ENCODE measurements around the gene SYNDIG1.

SYNDIG1 gene

DNA sequence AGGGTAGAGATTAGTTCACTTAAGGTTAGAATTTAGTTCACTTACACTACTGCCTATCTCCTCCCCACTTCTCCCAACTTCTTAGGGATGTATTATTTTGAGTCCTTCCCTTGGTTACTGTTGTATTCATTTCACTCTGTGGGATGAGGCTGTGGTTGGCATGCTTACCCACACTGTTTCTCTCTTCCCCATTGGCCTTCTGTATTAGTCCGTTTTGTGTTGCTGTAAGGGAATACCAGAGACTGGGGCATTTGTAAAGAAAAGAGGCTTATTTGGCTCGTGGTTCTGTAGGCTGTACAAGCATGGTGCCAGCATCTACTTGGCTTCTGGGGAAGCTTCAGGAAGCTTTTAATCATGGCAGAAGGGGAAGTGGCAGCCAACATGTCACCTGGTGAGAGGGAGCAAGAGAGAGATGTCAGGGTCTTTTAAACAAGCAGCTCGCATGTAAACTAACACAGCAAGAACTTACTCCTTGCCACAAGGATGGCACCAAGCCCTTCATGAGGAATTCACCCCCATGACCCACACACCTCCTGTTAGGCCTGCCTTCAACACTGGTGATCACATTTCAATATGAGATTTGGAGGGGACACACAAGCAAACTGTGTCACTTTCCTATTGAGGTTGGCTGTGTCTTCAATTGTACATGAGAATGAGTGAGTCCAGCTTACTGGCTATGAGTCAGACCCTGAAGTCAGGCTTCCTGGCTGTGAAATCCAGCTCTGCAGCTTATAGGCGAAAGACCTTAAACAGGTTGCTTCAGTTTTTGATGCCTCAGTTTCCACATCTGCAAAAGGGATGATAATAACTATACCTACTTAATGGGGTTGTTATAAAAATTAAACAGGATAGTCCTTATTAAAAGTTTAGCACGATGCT, 53.3 kb downstream of the SYNDIG1 start:
- DNase-seq (ENCODE audit: low spot score) = no peak

DNA sequence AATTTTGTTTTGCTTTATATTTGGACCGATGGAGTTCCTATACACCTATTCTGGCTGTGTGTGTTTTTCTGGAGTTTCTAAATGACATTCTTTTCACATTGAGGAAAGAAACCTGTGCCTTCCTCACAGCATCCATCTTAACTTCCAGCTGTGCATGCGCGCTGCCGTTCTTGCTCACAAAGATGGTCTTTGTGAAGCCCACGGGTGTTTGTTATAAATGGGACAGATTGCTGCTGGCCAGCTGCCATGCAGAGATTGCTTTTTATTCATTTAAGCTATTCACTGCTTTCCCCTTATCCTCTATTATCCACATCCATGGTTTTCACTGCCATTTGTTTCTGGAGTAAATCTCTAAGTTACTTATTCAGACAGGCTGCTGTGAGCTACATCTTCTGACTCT, 54.2 kb downstream of the SYNDIG1 start:
- DNase-seq (ENCODE audit: low spot score) = no peak

DNA sequence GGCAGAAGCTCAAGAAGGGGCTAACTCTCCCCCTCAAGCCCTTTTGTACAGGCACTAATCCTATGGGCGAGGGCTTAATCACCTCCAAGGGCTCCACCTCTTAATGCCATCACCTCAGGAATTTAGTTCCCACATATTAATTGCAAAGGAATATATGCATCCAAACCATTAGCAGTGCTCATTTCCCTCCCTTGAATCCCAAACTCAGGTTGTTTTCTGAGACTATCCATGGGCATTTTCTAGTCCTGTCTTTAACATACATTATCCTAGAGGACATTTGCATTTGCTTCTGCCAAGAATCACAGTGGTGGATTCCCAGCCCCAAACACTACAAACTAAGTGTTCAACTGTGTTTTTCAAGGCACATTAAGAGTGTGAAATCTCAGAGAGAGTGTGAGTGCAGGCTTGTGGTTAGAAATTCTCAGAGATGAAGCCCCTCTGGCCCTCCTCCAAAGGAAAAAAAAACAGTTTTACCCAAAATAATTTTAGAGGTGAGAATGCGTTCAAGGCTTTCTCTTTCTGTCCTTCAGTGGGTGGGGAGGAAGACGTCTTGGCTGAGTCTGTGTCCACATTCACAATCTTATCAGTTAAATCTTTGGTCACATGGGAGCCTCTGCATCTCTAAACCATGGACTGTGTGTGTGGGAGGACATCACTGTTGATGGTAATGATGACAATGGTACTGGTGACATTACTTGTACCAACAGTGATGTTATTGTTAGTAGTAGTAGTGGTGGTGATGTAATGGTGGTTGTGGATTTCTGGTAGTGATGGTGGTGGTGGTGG, 59.3 kb downstream of the SYNDIG1 start:
- DNase-seq (ENCODE audit: low spot score) = no peak

DNA sequence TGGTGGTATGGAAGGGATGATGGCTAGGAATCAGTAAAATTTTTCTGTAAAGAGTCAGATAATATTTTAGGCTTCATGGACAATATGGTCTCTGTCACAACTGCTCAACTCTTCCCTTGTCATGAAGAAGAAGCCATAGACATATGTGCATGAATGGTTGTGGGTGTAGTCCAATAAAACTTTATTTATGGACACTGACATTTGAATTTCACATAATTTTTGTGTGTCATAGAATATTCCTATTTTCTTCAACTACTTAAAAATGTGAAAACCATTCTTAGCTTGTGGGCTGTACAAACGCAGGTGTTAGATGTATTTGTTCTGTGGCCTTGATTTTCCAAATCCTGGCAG, 59.9 kb downstream of the SYNDIG1 start:
- DNase-seq (ENCODE audit: low spot score) = no peak

DNA sequence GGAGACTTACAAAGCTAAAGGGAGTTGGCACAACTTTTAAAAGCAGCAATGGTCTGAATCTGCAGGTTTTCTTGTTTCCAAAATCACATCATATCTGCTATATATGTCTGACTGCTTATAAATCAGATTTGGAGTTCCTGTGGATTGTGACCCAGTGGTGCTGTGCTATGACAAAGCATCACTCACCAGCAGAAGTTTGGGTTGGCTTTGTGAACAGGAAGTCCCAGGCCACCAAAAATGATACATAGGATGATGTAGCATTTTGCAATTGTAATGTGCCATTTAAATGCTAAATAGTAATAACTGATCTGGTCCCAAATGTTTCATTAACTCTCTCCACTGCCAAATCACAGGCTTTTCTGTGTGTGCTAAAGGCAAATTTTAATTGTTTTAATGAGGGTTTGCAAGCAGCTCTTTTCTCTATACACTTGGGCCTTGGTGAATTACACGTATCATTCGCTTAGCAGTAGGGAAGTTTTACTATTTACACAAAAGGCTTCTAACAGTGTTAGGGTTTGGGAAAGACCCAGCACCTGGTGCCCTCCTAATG, 60.8 kb downstream of the SYNDIG1 start:
- no peak for DNase-seq (ENCODE audit: low spot score)

DNA sequence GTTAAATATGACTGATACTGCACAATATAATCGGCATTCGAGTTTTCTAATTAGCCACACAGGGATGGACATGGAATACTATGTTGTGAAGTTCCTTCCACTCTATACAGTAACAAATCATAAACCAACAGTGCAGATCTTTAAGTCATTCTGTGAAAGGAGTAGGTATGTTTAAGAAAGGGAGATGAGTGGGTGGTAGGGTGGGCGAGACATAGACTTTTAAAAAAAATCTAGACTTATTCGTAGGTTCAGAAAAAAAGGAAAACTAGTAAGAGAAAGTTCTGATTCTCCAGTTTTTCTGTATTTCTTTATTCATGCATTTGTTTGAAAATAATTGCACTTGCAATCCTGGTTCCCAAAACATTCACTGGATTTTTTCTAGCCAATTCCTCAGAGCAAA, 61.8 kb downstream of the SYNDIG1 start:
- no peak for DNase-seq (ENCODE audit: low spot score)

DNA sequence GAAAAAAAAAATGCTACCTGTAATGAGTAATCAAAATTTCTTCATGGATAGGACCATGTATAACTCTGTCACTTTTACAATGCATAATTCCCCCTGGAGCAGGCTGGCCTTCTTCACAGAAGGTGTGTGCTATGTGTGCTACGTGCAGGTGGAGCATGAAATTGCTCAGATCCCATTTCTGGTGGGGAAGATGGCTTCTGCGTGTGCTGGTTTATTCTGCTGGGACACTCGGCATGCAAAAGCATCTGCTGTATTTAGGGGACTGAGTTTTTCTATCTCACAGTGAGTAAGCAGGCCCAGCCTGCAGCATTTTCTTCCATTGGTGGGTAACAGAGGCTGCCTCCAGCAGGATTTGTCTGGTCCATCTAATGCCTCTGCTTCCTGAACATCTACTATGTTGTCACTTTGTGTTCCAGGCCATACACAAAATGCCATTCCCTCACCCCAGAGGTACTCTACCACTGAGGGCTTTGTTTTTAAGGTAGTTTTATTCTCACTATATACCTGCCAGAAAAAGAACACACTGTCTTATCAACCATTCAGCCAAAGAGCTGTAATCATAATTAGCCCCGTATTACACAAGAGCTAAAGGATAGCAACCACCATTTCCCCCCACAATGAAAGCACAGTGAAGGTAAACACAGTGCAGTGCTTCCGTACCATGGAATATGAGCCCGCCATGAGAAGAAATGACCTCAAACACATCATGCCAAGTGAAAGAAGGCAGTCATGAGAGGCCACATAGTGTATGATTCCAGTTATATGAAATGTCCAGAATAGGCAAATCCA, 62.4 kb downstream of the SYNDIG1 start:
- DNase-seq (ENCODE audit: low spot score) = no peak

DNA sequence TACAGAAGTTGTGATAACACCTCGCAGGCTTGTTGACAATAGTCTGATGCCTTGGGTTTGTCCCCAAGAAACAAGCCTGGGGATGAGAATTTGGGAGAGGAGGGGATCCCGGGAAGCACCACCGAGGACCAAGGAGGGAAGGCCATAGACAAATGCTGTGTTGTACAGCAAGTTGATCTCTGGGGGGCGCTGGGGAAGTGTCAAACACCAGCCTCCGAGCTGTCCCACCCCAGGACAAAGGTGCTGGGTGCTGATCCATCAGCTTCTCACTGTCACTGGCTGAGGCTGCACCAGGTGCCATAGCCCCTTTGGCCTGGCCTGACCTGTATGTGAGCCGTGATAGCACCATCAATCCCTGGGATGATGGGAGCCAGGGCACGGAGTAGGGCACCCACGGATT, 64.0 kb downstream of the SYNDIG1 start:
- DNase-seq (ENCODE audit: low spot score) = no peak

DNA sequence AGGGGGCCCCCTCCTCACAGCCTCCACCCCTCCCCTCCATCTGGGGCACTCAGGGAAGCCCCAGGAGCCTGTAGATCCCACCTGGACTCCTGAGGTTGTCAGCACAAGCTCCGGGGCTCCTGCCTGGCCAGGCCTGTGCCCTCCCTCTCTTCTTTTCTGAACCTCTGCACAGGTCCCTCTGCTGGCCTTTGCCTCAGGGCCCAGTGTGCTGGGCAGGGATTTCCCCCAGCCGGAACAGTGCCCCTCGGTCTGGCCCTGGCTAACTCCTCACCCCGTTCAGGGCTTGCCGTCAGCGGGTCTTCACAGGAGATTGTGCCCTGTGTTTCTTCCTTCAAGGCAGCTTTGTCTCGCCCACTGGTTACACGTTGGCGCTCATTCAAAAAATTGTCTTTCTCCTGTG, 64.9 kb downstream of the SYNDIG1 start:
- no peak for DNase-seq (ENCODE audit: low spot score)

DNA sequence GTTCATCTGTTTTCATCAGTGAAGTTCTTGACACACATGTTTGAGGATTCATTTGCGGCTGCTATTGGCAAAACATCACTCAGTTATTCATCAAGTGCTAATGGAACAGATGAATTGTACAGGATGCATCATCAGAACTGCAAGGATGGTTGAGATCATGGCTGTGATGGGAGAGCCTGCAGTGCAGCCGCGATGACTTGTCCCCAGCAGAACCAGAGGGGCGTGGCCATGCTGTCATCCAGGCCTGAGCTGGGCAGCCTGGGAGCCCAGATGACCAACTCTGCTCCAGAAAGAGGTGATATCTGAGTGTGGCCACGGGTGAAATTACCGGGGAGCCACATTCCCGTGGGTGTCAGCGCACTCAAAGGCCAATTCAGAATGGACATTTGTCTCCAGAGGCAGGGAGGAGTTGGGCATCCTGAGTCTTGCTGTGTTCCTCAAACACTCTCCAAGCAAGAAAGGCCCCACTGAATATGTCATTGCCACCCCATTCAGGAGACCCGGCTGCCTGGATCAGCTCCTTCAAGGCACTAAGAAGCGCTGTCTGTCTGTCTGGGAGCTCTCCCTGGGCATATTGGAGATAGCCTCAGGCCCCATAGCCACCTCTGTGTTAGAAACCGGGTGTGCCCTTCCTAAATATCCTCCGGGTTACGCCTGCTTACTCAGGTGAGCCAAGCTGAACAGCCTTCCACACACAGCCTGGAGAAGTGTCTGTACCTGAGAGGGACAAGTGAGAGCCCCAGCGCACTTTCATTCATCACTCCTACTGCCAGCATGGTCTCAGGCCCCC, 66.7 kb downstream of the SYNDIG1 start:
- DNase-seq (ENCODE audit: low spot score) = no peak

DNA sequence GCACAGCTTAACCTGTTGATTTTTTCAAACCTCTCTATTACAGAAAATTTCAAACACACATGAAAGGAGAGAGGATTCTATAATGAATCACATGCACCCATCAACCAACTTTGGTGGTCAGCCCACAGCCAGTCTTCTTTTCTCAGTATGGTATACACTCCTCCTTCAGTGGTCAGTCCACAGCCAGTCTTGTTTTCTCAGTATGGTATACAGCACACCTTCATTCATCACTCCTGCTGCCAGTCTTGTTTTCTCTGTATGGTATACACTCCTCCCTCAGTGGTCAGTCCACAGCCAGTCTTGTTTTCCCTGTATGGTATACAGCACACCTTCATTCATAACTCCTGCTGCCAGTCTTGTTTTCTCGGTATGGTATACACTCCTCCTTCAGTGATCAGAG, 67.8 kb downstream of the SYNDIG1 start:
- no peak for DNase-seq (ENCODE audit: low spot score)

DNA sequence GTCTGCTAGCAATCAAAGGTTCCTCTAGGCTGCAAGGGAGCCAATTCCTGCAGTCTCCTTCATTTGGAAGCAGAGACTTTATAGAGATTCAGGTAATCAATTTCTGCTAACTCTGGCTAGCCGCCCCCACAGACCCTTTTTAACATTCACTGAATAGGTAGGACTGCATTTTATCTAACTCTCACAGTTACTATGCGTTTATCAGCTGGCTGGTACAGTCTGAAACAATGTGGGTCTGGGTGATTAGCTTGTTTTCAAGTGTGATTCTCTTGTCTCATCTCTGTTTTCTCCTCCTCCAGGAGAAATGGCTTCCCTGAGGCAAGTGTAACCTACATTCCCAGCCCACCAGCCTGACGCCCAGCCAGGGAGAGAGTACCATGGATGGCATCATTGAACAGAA, 73.3 kb downstream of the SYNDIG1 start:
- no peak for DNase-seq (ENCODE audit: low spot score)

DNA sequence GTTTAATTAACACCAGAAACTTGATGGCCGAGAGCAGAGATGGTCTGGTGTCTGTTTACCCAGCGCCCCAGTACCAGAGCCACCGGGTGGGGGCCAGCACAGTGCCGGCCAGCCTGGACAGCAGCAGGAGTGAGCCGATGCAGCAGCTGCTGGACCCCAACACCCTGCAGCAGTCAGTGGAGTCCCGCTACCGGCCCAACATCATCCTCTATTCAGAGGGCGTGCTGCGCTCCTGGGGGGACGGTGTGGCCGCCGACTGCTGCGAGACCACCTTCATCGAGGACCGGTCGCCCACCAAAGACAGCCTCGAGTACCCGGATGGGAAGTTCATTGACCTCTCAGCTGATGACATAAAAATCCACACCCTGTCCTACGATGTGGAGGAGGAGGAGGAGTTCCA, 73.7 kb downstream of the SYNDIG1 start:
- no peak for DNase-seq (ENCODE audit: low spot score)

DNA sequence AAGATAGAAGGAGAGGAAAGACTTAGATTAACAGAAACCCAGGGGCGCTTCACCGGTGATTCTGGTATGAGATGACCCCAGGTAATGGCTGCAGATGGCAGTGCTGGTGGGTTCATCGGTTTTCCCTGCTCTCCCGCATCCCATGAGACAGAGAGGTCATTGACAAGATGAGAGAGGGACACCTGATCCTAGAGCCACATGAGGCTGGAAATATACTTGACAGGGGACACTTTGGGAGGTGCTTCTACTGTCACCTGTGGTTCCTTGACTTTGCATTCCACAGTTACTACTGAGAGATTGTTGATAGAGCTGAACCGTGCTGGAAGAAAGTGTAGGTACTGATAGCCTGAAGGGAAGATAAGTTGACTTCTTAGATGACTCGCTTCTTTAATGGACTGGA, 74.3 kb downstream of the SYNDIG1 start:
- no peak for DNase-seq (ENCODE audit: low spot score)

DNA sequence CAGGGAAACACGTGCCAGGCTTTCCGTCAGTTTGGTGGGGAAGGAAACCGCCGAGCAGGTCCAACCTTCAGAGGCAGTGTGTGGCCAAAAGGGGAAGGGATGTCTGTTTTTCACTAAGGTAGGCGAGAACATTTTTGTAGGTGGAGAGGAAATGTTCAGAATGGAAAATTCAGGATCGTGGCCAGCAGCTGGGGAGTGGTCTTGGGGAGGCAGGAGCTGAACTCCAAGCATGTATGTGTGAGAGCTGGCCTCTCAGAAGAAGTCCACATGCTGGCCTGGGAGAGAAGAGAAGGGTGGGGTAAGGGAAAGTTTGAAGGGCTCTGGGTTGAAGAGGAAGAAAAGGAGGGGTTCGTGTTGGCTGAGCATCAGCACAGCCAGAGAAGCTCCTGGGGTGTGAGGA, 74.9 kb downstream of the SYNDIG1 start:
- no peak for DNase-seq (ENCODE audit: low spot score)

DNA sequence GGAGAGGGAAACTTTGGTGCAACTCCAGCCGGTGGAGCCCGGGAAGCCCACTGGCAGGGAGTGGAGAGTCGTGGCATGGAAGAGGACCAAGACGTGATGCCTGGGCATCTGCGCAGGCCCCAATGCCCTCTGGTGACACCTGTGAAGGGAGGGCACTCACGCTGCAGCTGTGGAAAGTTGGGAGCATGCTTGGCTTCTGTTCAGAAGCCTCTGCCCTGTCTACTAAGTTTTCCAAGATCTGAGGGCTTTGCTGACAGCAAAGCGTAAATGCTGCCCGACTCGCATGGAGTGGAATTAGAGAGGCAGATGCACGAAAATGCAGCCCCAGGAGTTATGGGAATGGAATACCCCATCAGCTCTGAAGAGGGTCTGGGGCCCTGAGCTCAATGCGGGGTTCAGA, 75.7 kb downstream of the SYNDIG1 start:
- no peak for DNase-seq (ENCODE audit: low spot score)

DNA sequence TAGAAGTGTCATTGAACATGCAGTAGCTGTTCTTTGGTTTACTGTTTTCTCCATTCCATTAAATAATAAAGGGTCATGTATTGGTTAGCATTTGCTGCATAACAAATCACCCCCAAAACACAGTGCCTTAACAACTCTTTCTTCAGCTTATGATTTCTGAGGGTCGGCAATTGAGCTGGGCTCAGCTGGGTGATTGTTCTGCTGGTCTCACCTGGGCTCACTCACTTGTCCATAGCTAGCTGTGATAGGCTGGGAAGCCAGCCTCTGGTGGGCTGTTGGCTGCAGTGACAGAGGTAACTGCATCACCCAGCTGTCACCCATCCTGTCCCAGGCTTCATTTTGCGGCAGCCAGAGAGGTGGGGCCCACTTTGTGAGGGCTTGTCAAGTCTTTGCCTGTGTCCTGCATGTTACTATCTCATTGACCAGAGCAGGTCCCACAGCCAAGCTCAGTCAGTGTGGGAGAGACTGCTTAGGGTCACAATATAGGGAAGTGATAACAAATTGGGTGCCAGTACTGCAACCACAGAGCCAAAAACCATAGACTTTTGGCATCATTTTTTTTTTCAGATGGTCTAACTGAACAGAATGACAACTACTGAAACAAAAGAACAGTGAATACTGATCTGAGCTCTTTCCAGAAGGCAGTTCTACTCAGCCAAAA, 76.9 kb downstream of the SYNDIG1 start:
- no peak for DNase-seq (ENCODE audit: low spot score)

DNA sequence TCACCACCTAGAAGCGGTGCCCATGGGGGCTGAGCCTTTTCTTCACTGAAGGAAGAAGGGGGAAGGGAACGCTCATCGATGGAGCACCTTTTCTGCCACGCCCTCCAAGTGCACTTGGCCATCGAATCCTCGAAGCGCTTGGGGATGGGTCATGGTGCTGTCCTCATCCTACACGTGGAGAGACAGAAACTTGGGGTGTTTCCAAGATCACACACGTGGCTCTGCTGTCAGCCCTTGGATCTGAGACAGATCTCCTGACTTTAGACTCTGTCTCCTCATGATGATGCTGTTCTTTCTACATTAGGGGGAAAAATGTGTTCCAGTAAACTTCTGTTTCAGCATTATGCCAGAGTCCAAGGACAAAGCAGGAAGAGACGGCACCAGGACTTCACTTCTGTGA, 78.5 kb downstream of the SYNDIG1 start:
- no peak for DNase-seq (ENCODE audit: low spot score)

DNA sequence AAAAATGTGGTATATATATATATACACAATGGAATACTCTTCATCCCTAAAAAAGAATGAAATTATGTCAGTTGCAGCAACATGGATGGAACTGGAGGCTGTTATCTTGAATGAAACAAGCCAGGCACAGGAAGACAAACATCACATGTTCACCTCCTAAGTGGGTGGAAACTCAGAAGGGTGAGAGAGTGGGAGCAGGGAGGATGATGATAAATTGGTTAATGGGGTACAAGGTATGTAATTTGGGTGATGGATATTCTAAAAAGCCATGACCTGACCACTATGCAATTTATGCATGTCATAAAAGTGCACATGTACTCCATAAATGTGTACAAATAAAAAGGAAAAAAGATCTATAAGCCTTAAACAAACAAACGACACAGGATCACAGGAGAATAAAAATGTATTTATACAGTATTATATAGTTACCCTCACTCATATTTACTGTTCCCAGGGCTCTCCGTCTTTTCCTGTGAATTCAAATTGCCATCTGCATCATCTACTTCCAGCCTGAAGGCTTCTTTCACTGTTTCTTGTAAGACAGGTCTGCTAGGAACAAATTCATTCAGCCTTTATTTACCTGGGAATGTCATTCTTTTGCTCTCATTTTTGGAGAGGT, 89.8 kb downstream of the SYNDIG1 start:
- no peak for DNase-seq (ENCODE audit: low spot score)

Measured in SK-N-DZ (cell line).